ENCODE measurements around the gene HDAC3.
A peak's percentile ranks its signal among the peaks of the same experiment; 100 is the strongest.

The HDAC3 gene

DNA sequence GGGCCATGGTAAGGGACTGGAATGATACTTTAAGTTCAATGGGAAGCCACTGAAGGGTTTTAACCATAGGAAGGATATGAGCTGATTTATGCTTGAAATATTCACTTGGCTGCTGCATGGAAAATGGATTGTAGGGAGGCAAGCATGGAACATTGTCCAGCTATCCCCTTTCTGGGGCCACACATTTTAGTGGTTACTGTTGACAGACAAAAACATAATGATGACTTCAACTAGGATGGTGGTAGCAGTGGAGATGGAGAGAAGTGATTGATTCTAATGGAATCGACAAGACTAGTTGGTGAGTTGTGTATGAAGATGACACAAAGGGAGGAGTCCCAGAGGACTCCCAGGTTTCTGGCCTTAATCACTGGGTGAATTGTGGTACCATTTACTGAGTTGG, 20.8 kb upstream of the HDAC3 start:
- FAIRE-seq = no peak
- no peak for TF ChIP-seq POLR2A (IDR thresholded peaks at IDR 0.05; ENCODE audit: low read depth, low read length)
- TF ChIP-seq POLR2AphosphoS5 (IDR thresholded peaks at IDR 0.05; ENCODE audit: low read depth, low read length) = no peak
- TF ChIP-seq TAF1 (IDR thresholded peaks at IDR 0.05; ENCODE audit: borderline replicate concordance, low read depth, low read length) = no peak

GRCh38 chr5:141656396-141656795, 19.7 kb upstream of the HDAC3 start:
- TF ChIP-seq POLR2AphosphoS5 (IDR thresholded peaks at IDR 0.05; ENCODE audit: low read depth, low read length) = no peak
- no peak for TF ChIP-seq TAF1 (IDR thresholded peaks at IDR 0.05; ENCODE audit: borderline replicate concordance, low read depth, low read length)
- TF ChIP-seq POLR2A (IDR thresholded peaks at IDR 0.05; ENCODE audit: low read depth, low read length) = no peak
- FAIRE-seq = no peak

More for the DNA sequence above, 20.8 kb upstream of the HDAC3 start:
- DNase-seq (ENCODE audit: insufficient read length) = no peak

DNA sequence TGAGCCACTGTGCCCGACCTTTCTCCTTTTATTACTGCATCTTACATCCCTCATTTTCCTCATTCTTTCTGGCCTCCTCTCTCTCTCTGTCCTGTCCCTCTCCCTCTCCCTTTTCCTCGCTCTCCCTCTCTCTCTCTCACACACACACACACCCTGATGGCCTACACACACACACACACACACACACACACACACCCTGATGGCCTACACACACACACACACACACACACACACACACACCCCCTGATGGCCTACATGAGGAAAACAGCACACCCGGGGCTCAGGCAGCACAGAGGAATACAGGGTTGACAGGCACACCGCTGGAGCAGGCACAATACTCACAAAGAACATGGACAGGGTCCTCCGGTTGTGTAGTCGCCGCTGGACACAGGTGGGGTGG, 18.4 kb upstream of the HDAC3 start:
- DNase-seq (ENCODE audit: insufficient read length) (no peak), FAIRE-seq (no peak)

More at GRCh38 chr5:141656396-141656795, 19.7 kb upstream of the HDAC3 start:
- DNase-seq (ENCODE audit: insufficient read length) = no peak

GRCh38 chr5:141654298-141654697, 17.6 kb upstream of the HDAC3 start:
- no peak for DNase-seq (ENCODE audit: insufficient read length)

More for the DNA sequence above, 18.4 kb upstream of the HDAC3 start:
- TF ChIP-seq POLR2A (IDR thresholded peaks at IDR 0.05; ENCODE audit: low read depth, low read length) = no peak
- no peak for TF ChIP-seq TAF1 (IDR thresholded peaks at IDR 0.05; ENCODE audit: borderline replicate concordance, low read depth, low read length)
- TF ChIP-seq POLR2AphosphoS5 (IDR thresholded peaks at IDR 0.05; ENCODE audit: low read depth, low read length) = no peak

DNA sequence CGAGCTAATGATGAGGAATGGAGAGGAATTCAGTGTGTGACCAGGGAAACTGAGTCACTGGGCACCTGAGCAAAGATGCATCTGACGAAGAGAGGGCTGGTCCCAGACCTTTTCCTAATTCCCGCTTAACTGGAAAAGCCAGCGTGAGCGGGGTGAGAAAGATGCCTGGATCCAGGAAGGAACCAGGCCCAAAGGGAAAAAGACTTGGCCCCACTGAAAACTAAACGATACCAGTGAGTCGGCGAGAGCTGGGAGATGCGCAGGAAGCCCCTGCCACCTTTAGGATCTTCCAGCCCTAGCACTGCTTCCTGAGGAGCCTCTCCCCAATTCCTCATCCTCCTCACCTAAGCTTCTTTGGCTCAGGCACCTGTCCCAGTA, 15.1 kb upstream of the HDAC3 start:
- DNase-seq (ENCODE audit: insufficient read length) = no peak
- no peak for TF ChIP-seq TAF1 (IDR thresholded peaks at IDR 0.05; ENCODE audit: borderline replicate concordance, low read depth, low read length)
- TF ChIP-seq POLR2AphosphoS5 (IDR thresholded peaks at IDR 0.05; ENCODE audit: low read depth, low read length) = no peak
- TF ChIP-seq POLR2A (IDR thresholded peaks at IDR 0.05; ENCODE audit: low read depth, low read length) = no peak
- FAIRE-seq = peak; percentile 57

More at GRCh38 chr5:141654298-141654697, 17.6 kb upstream of the HDAC3 start:
- TF ChIP-seq POLR2AphosphoS5 (IDR thresholded peaks at IDR 0.05; ENCODE audit: low read depth, low read length) = no peak
- no peak for TF ChIP-seq TAF1 (IDR thresholded peaks at IDR 0.05; ENCODE audit: borderline replicate concordance, low read depth, low read length)
- no peak for TF ChIP-seq POLR2A (IDR thresholded peaks at IDR 0.05; ENCODE audit: low read depth, low read length)
- FAIRE-seq = no peak

- peak; percentile 84 for FAIRE-seq
- peak; percentile 99 for DNase-seq (ENCODE audit: insufficient read length)
- no peak for TF ChIP-seq TAF1 (IDR thresholded peaks at IDR 0.05; ENCODE audit: borderline replicate concordance, low read depth, low read length)
- peak; percentile 70; the same call in 1 of the 2 replicates for TF ChIP-seq POLR2A (IDR thresholded peaks at IDR 0.05; ENCODE audit: low read depth, low read length)
- 0 out of 2 replicates have a peak, but pooled peaks have one; percentile 26 for TF ChIP-seq POLR2AphosphoS5 (IDR thresholded peaks at IDR 0.05; ENCODE audit: low read depth, low read length)
Observed at GRCh38 chr5:141650851-141651727, 14.4 kb upstream of the HDAC3 start, which contains the start of gene FCHSD1. FCHSD1 (minus strand) TSS chr5:141651418; CDS start chr5:141651368, 50 bp downstream.

- FAIRE-seq = no peak
Observed at GRCh38 chr5:141649972-141650371, 13.3 kb upstream of the HDAC3 start.

GRCh38 chr5:141649056-141649688, 12.5 kb upstream of the HDAC3 start:
- FAIRE-seq = no peak
- TF ChIP-seq POLR2A (IDR thresholded peaks at IDR 0.05; ENCODE audit: low read depth, low read length) (no peak), TAF1 (IDR thresholded peaks at IDR 0.05; ENCODE audit: borderline replicate concordance, low read depth, low read length) (no peak), POLR2AphosphoS5 (IDR thresholded peaks at IDR 0.05; ENCODE audit: low read depth, low read length) (no peak)
- DNase-seq (ENCODE audit: insufficient read length) = no peak

More at GRCh38 chr5:141649972-141650371, 13.3 kb upstream of the HDAC3 start:
- no peak for TF ChIP-seq TAF1 (IDR thresholded peaks at IDR 0.05; ENCODE audit: borderline replicate concordance, low read depth, low read length)
- no peak for TF ChIP-seq POLR2A (IDR thresholded peaks at IDR 0.05; ENCODE audit: low read depth, low read length)
- TF ChIP-seq POLR2AphosphoS5 (IDR thresholded peaks at IDR 0.05; ENCODE audit: low read depth, low read length) = no peak
- no peak for DNase-seq (ENCODE audit: insufficient read length)

- FAIRE-seq = no peak
- no peak for TF ChIP-seq POLR2A (IDR thresholded peaks at IDR 0.05; ENCODE audit: low read depth, low read length)
- no peak for TF ChIP-seq POLR2AphosphoS5 (IDR thresholded peaks at IDR 0.05; ENCODE audit: low read depth, low read length)
- no peak for DNase-seq (ENCODE audit: insufficient read length)
Observed at GRCh38 chr5:141647851-141648250, 11.2 kb upstream of the HDAC3 start.

GRCh38 chr5:141647242-141647641, 10.6 kb upstream of the HDAC3 start:
- DNase-seq (ENCODE audit: insufficient read length) (no peak), FAIRE-seq (no peak)
- TF ChIP-seq POLR2AphosphoS5 (IDR thresholded peaks at IDR 0.05; ENCODE audit: low read depth, low read length) (no peak), POLR2A (IDR thresholded peaks at IDR 0.05; ENCODE audit: low read depth, low read length) (no peak)

DNA sequence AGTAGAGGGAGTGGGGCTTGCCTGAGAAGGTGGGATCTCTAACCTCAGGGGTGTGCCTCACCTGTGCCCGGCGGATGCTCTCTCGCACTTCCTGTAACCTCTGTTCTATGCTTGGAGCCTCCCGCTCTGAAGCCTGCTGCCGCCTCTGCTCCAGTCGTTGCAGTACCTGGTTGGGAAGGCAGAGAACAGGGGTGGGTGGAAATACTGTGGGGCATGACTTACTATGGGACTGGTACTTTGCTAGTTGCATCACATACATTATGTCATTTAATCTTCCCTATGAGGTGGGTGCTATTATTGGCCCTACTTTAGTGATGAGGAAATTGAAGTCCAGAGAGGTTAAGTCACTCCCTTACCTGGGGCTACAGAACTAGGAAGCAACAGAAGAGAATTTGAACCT, 9.4 kb upstream of the HDAC3 start:
- FAIRE-seq (no peak), DNase-seq (ENCODE audit: insufficient read length) (no peak)
- TF ChIP-seq TAF1 (IDR thresholded peaks at IDR 0.05; ENCODE audit: borderline replicate concordance, low read depth, low read length) = no peak
- no peak for TF ChIP-seq POLR2AphosphoS5 (IDR thresholded peaks at IDR 0.05; ENCODE audit: low read depth, low read length)
- TF ChIP-seq POLR2A (IDR thresholded peaks at IDR 0.05; ENCODE audit: low read depth, low read length) = no peak

Data from GM12892 (cell line).